Measurements from ENCODE around the gene C22orf15.

The C22orf15 gene

DNA sequence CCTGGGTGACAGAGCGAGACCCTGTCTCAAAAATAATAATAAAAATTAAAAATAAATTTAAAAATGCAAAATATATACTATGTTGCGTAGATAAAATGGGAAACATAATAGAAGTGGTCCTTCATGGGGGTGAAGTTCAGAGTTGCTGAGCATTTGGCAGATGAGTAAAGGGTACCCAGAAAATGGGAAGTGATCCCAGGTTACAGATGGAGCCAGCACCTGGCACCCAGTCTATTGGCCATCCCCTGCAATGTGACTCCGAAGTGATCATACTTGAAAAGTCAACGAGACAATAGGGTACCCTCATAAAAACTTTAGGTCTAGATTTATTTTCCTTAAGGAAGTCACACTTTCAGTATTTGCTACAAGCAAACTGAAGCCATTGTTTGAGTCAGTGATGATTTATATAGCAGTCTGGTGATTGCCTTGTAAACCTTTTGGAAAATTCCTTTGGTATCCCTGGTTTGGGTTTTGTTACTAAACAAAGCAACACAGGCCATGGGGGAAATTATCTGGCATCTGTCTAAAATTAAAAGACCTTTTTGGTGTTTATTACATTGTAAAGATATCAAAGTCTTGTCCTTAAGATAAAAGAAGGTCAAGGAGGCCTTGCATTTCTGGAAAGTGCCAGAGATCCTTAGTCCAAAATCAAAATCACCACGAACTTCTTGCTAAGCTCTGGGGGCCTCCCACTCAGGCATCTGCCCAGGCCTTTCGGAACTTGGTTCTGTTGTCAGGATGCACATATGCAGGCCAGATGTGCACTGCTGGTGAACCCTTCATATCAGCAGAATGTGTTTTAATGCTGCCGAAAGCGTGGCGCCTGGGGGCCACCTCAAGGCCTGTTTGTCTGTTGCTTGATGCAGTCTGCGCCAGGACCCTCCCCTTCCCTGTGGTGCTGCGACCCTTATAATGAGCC is 28.3 kb downstream of the C22orf15 start:
- no peak for DNase-seq

- no peak for DNase-seq
These were observed 29.2 kb downstream of the C22orf15 start for GRCh38 chr22:23791738-23792645.

DNA sequence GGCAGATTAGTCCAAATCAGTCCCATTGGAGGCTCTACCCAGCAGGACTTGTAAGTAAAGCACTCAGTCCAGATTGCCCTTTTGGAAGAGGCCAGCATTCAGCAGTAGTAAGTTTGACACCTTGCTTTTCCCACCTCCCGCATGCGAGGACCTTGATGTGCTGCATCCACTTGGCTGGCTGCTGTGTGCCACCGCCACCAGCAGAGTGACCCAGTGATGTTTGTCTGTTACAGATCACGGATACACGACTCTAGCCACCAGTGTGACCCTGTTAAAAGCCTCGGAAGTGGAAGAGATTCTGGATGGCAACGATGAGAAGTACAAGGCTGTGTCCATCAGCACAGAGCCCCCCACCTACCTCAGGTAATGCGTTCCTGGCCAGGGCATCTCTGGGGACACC is 30.5 kb downstream of the C22orf15 start:
- no peak for DNase-seq

DNA sequence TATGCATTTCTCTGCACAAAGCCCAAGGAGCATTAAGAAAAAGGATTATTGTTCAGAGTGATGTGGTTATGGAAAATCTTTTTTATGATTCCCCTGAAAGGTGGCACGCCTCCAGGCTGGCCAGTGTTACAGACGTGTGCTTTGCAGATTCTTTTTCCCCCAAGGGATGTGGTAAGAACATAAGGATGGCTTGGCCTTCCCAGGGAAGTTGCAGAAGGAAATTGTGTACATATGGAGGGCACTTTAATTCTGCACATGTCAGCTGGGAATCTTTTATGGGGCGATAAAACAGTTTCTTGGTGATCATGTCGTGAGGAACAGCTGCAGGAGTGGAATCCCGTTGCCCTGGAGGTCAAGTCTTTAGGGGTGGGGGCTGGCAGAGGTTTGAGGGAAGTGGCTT is 33.7 kb downstream of the C22orf15 start:
- DNase-seq: no peak

GRCh38 chr22:23800297-23801237 is 37.8 kb downstream of the C22orf15 start:
- DNase-seq: no peak

GRCh38 chr22:23801238-23801821 is 38.5 kb downstream of the C22orf15 start:
- no peak for DNase-seq

GRCh38 chr22:23801886-23802377 is 39.1 kb downstream of the C22orf15 start:
- no peak for DNase-seq

- no peak for DNase-seq
These were observed 40.4 kb downstream of the C22orf15 start for GRCh38 chr22:23803001-23803819.

DNA sequence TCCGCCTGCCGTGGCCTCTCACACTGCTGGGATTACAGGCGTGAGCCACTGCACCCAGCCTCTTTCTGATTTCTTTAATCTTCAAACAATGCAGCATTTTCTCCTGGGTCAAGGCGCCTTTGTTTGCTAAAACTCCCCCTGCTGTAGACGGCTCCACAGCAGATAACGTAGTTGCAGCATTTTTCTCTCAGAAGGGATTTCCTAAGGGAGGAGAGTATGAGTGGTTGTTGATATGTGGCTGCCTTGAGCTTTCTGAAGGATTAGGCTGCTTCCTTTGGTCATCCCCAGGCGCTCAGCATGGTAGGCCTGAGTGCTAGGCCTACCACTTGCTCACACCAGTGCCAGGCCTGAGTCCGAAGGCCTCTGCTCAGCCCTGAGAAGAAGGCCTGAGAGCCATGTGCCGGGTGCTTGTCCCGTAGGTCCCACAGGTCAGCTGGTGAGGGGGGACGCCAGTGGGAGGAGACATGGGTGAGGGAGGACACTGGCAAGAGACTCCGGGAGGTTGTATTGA is 42.0 kb downstream of the C22orf15 start:
- DNase-seq: no peak

- no peak for DNase-seq
These were observed 44.0 kb downstream of the C22orf15 start for GRCh38 chr22:23806837-23807236.

- no peak for DNase-seq
These were observed 49.6 kb downstream of the C22orf15 start for GRCh38 chr22:23812378-23812777.

All from NCI-H187 treated with DMSO at 0.1 percent for 48 hours (cell line).